Stimulated activated CD4-positive, alpha-beta T cell treated with anti-CD3 and anti-CD28 coated beads, Interleukin-1b, Interleukin-23, amount 100 ng/mL, for 4 hours (primary cell): ENCODE results near the gene TP53AIP1.

ENCODE experiments used
- DNase-seq, 2 donors: peaks; one replicate each; pipeline ENCODE4 v3.0.0-alpha.2; 2020; ENCODE audit warnings: low read depth in 2 of 2

The TP53AIP1 gene

DNA sequence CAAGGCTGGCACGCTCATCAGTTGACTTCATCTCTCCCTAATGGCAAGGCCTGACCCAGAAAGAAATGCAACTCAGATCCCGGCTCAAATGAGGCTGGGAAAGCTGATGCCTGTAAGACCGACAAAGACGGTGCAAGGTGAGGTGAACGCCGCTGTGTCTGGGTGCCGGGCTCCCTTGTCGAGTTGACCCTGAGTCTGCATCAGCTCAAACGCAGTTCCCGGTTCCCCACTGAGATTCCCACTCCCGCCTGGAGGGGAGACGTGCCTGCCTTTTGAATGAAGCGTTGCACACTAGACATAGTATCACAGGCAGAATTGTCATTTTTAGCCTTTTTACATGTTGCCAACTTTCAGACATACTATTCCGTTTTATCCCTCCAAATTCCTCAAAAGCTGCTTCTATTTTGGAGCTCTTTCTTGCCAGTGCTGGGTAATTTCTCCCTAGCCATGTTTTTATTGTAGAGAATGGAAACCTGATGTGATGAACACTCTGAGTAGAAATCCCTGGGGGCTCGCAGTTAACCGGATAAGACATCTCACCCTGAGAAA is 831 bp upstream of the TP53AIP1 start:
- DNase-seq, result no peak

DNA sequence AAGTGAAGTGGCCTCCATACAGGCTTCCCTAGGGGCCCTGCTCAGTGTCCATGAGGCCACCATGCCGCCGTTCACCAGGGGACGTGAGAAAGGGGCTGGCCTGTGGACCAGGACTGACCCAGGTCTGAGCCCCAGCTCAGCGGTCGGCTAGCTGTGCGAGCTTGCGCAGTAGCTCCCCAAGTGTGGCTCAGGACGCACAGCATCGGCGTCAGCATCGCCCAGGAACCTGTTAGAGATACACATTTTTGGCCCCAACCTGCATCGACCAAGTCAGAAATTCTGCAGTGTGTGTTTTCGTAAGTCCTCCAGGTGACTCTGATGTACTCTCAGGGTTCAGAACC is 429 bp downstream of the TP53AIP1 start:
- DNase-seq, result no peak

DNA sequence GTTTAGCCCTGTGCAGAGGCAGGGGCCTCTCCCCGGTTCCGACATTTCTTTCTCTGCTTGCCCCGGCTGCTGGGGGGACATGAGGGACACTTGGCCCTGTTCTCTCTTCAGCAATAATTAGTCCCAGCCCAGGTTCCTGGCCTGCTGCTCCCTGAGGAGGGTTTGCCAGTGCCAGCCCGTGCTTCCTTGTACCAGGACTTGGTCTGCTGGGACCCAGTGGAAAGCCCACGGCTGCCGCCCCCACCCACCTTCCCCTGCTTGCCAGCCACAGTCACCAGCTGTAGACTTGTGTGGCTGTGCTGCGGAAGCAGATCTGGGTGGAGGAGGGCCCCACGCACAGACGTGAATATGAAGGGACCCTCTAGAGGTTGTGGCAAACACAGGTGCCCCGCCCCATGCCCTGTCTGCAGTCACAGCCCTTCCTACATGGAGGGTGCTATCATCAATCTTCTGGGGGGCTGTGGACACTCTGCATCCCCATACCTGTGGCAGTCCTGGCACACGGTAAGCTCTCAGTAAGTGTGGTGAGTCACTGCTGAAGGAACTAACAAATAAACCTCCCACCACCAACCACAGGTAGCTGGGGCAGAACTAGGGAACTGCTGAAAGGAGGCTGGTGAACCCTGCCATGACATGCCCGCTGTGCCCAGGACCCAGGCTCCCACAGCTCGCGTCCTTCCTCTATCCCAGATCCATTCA is 949 bp downstream of the TP53AIP1 start:
- no peak for DNase-seq

DNA sequence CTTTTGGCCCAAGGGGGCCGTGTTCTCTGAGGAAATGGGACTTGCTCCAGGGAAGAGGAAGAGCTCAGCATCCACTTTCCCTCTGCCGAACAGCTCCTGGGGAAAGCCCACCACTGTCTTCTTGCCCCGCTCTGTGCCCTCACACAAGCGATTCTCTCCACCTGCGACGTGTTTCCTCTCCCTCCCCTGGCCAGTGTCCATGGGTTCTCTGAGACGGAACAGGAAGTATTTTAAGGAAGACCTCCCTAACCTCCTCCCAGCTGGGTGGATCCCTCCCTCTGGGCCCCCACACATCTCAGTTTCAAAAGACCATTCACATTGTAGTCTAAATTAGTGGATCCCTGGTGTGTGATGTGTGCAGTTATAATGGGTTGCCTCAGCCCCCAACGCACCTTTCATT is 1.6 kb downstream of the TP53AIP1 start:
- DNase-seq, result no peak

DNA sequence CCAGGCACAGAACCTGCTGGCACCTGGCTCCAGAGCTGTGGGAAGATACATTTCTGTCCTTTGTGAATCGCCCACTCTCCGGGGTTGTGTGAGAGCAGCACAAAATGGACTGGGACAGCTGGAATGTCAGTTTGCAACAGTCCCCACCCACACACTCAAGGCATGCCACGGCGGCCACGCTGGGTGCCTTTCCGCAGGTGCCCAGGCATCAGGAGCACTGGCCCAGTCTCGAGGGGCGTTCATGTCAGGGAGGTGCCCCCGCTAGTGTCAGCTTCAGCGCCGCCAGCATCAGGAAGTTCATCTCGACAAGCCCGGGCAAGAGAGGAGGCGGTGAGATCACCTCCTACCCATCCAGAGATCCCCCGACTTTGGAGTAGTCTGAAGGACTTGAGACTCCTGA is 2.1 kb downstream of the TP53AIP1 start:
- DNase-seq, result no peak

- no peak for DNase-seq
Measured at GRCh38 chr11:128940156-128940555, 2.5 kb downstream of the TP53AIP1 start.

GRCh38 chr11:128939591-128939990 is 3.1 kb downstream of the TP53AIP1 start:
- DNase-seq, result no peak

DNA sequence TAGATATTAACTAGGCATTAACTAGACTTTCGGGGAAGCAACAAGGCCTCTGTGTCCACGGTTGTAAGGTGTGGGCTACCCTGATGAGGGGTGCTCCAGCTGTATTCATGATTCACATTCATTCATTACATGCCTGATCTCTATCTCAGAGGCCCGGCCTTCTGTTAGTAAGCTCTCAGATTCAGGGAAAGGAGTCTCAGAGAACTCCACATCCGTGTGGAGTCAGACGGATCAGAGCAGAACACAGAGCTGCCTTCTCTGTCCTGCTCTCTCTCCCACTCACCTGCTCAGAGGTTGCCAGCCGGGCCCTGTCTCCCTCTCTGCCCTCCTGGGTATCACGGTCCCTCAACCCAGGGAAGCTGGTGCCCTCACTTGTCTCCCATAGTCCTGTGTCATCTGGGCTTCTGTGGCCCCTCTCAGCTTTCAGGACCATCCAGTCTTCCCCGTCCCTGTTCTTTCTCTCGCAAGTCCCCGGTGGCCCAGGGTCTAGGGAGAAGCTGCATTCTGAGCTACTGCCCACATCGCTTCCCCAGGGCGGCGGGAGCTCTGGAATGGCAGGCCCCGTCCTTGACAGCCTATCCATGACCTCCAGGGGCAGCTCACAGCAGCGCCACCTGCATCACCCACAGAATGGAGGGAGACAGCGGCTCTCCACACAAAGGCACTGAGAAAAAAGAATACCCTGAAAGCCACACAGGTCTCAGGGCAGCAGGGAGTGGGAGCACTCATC is 4.3 kb downstream of the TP53AIP1 start:
- no peak for DNase-seq

DNA sequence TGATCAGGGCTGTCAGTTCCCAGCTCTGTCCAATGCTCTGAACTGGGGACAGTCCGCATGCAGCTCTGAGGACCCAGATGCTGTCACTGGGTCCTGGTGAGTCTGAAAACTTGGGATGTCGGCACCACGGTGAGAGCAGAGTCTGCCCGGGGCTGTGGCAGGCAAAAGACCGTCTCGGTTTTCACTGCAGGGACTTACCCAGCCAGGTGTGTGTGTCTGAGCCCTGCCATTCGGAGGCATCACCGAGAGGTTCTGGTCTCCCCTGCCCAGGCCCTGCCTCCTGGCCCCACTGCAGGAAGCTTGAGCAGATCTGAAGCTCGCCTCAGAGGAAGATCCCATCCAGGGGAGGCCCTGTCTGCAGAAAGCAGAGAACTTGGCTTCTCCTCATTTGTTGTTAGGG is 5.2 kb downstream of the TP53AIP1 start:
- DNase-seq, result no peak

DNA sequence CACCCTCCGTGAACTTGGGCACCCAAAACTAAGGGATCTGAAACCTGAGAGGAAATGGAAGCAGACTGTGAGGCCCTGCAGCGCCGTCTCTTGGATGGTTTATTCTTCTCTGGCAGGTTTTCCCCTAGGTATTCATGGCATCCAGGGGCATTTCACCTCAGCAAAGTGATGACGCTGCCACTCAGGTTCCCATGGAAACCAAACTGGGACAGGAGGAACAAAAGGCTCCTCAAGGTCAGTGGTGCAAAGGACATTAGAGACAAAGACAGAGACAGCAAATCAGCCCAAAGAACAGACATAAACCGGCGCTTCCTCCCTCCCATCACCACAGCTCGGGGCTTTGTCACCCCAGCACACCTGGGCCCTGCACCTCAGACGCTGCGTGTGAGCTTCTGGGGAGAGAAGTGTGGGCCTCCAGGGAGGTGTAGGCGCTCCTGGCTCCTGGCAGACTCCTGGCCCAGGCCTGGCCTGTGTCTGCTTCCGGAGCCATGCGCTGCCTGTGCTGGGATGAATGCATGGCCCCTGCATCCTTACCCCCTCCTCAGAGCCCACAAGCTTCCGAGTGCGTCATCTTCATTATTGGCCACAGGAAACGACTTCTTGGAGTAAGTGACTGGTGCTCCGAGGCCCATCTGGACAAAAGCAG is 5.9 kb downstream of the TP53AIP1 start:
- no peak for DNase-seq

DNA sequence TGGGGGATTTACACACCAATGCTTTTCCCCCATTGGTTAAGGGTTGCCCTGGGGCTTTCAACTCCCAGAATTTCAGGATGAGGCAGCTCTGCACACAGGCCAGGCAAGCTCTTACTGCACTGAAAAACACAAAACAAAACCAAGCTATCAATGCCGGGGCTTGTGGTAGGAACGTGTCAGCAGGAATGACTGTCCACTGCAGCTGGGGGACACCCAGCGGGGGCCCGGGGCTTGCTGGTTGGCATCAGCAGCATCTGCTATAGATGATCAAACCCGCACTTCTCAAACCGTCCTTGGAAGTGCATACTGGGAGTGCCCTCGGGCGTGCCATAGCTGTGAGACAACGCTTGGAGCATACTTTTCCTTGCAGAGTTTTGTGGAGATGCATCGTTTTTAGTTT is 7.7 kb downstream of the TP53AIP1 start:
- DNase-seq, result no peak

DNA sequence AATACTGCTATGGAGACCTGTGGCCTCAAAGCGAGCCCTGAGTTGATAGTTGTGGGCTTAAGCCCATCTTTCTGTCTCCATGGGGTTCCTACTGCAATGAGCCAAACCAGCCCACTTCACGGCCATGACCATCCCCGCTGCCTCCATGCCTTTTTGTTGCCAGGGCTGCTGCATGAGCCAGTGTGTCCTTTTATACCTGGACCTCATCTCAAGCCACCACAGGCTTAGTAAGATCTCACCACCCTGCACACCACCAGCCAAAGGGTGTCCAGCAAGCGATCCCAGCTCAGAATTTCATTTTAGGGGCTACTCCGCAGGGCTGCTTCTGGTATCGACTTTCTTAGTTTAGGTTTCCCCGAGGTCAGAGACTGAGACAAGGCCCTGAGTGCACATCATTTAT is 8.3 kb downstream of the TP53AIP1 start:
- no peak for DNase-seq

- no peak for DNase-seq
Measured at GRCh38 chr11:128933481-128934178, 9.0 kb downstream of the TP53AIP1 start.

GRCh38 chr11:128931668-128932067 is 11.0 kb downstream of the TP53AIP1 start:
- no peak for DNase-seq

DNA sequence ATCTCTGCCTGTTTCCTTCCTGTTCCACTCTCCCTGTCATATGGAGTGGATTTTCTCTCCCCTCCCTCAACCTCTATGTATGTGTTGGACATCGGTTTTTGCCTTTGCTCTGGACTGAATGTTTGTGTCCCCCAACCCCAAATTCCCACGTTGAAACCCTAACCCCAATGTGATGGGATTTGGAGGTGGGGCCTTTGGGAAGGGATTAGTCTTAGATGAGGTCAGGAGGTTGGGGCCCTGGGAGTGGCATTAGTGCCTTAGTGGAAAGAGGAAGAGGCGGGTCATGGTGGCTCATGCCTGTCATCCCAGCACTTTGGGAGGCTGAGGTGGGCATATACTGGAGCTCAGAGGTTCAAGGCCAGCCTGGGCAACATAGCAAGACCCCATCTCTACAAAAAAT is 11.6 kb downstream of the TP53AIP1 start:
- no peak for DNase-seq

DNA sequence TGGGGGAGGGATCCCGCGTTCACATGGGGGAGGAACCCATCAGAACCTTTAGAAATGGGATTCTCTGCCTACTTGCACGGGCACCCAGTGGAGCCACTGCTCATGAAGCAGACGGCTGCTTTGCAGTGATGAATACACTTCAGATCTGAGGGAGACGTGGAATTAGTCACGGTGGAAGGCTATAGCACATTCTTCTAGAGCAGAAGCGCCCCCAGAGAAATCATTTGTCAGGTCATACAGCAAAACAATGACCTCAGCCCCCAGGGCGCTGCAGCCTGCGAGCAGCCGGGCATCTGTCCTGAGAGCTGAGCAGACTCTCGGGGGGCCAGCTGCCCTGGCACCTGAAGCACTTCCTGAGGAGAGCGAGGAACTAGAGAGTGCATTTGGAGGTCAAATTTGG is 12.7 kb downstream of the TP53AIP1 start:
- no peak for DNase-seq

GRCh38 chr11:128929468-128929867 is 13.2 kb downstream of the TP53AIP1 start:
- no peak for DNase-seq

GRCh38 chr11:128928400-128928799 is 14.3 kb downstream of the TP53AIP1 start:
- no peak for DNase-seq

DNA sequence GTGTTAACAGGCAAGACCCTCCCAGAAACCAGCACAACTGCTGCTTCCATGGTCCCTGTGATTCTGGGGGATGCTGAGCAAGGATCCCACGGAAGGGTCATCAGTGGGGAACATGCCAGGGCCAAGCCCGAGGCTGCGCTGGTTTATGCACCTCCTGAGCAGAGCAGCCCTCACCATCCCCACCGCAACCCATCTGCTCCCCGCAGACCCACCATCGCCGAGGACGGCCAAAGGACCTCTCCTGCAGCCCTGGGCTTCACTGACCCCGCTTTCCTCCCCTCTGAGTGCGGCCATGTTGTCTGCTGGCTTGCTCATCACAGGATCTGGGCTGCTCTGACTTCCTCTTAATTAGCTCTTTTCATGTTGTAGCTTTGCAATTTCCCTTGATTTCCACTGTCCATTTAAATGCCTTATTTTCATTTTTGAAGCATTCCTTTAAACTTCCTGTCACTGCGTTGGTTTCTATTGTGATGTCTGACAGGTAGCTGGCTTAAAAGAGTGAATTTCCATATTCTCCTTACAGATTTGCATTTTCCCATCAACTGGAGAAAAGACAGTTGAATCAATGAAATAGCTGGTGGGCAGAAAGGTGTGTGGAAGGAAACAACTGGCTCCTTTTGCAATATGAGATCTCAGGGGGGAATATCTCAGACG is 14.9 kb downstream of the TP53AIP1 start:
- DNase-seq, result no peak

DNA sequence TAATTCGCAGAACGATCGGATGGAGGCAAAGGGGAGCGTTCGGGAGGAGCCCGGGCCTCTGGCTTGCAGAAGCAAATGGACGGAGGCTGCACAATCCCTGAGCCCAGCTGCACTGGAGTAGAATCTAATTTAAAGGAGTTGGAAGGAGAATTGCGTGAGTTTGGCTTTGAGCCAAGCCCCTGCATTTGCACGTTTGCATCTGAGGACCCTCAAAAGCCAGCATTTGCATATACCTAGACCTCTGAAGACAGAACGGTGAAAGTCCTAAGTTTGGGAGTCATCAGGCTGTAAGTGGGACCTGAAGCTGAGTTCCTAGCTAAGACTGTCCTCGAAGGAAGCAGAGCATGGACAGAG is 15.6 kb downstream of the TP53AIP1 start:
- DNase-seq, result no peak

- DNase-seq, result no peak
Measured at GRCh38 chr11:128926437-128927107, 16.1 kb downstream of the TP53AIP1 start.
